Transverse colon (tissue), 4 donors: ENCODE data around the gene LIFR. TPM values are rescaled to one million over a fixed set of nuclear protein-coding genes. Genes with fewer than 3 reads are reported as not detected.

Experiments
- DNase-seq: peaks from one replicate; pipeline ENCODE4 v3.0.0-alpha.2; 2019
- H3K27ac ChIP-seq, 4 donors: fragments of 200-600 bp; sonication (generic); 2 replicates each; pipeline ENCODE4 v1.5.1; 2016 to 2018; ENCODE audit warnings: inconsistent platforms in 4 of 4
- H3K27me3 ChIP-seq: fragments of 200-600 bp; sonication (generic); 2 replicates; pipeline ENCODE4 v1.5.1; 2017; ENCODE audit warnings: inconsistent platforms
- H3K36me3 ChIP-seq, 4 donors: fragments of 200-600 bp; sonication (generic); 2 replicates each; pipeline ENCODE4 v1.5.1; 2017 to 2019; ENCODE audit warnings: inconsistent platforms in 4 of 4
- H3K4me1 ChIP-seq, 4 donors: fragments of 200-600 bp; sonication (generic); 2 replicates each; pipeline ENCODE4 v1.5.1; 2017 to 2020; ENCODE audit warnings: inconsistent platforms in 4 of 4
- H3K4me3 ChIP-seq, 4 donors: fragments of 200-600 bp; sonication (generic); 1 replicate in 1 of 4; 2 replicates in 3 of 4; pipeline versions ENCODE4 v1.5.1 to v1.6.1; 2017 to 2019; ENCODE audit warnings: inconsistent platforms in 4 of 4
- H3K9me3 ChIP-seq, 2 donors: fragments of 200-600 bp; sonication (generic); 2 replicates each; pipeline ENCODE4 v1.5.1; 2017 to 2019; ENCODE audit warnings: inconsistent platforms in 2 of 2
- EP300 ChIP-seq: sonication (generic); formaldehyde crosslinking; IDR thresholded peaks from one replicate; pipeline ENCODE4 v1.6.1; 2017; ENCODE audit warnings: antibody characterized with exemption, low read depth
- POLR2A ChIP-seq: fragments of 450-650 bp; IDR thresholded peaks from one replicate; pipeline ENCODE4 v1.6.1; 2016; ENCODE audit warnings: antibody characterized with exemption, mild to moderate bottlenecking, moderate library complexity
- POLR2AphosphoS5 ChIP-seq, 3 donors: sonication (generic); formaldehyde crosslinking; IDR thresholded peaks; one replicate each; pipeline ENCODE4 v1.6.1; 2016; ENCODE audit warnings: antibody characterized with exemption in 3 of 3
- WGBS, 2 donors: methylation state at CpG; one replicate each; pipeline ENCODE4 v1.1.5; 2018; ENCODE audit warnings: low coverage in 1 of 2; 5-methylcytosine and 5-hydroxymethylcytosine counted together
- in situ Hi-C, 4 donors: fragments of 200-750 bp; cut with MboI; loops; one replicate each; pipeline versions ENCODE4 v1.15.0 to v1.15.1; 2017; ENCODE audit warnings: low sequenced_read_pairs in 3 of 4, low pct_ligation_motif_present in 1 of 4, low pct_unique_long_range_greater_than_20kb in 1 of 4
- intact Hi-C: fragments of 100-400 bp; cut with DNase I; formaldehyde crosslinking; loops from one replicate; pipeline ENCODE4 v1.15.1; 2023; ENCODE audit warnings: low total_unique reads
- total RNA-seq, 4 donors: library from RNA; depleted of rRNA; stranded (reverse); fragments of >200 nt; gene quantifications; one replicate each; pipeline ENCODE4 v1.1.0, GENCODE V29; 2016
- TF ChIP-seq, protein P1 (sequence below), 5 experiments: fragments of 200-600 bp in 3 of 5; fragments of 450-650 bp in 2 of 5; sonication (generic) in 3 of 5; IDR thresholded peaks; 1 replicate in 2 of 5; 2 replicates in 3 of 5; pipeline ENCODE4 v1.5.1; 2016 to 2017; ENCODE audit warnings: antibody characterized with exemption in 5 of 5, inconsistent platforms in 3 of 5, mild to moderate bottlenecking in 2 of 5, moderate library complexity in 1 of 5

Gene LIFR, protein sequence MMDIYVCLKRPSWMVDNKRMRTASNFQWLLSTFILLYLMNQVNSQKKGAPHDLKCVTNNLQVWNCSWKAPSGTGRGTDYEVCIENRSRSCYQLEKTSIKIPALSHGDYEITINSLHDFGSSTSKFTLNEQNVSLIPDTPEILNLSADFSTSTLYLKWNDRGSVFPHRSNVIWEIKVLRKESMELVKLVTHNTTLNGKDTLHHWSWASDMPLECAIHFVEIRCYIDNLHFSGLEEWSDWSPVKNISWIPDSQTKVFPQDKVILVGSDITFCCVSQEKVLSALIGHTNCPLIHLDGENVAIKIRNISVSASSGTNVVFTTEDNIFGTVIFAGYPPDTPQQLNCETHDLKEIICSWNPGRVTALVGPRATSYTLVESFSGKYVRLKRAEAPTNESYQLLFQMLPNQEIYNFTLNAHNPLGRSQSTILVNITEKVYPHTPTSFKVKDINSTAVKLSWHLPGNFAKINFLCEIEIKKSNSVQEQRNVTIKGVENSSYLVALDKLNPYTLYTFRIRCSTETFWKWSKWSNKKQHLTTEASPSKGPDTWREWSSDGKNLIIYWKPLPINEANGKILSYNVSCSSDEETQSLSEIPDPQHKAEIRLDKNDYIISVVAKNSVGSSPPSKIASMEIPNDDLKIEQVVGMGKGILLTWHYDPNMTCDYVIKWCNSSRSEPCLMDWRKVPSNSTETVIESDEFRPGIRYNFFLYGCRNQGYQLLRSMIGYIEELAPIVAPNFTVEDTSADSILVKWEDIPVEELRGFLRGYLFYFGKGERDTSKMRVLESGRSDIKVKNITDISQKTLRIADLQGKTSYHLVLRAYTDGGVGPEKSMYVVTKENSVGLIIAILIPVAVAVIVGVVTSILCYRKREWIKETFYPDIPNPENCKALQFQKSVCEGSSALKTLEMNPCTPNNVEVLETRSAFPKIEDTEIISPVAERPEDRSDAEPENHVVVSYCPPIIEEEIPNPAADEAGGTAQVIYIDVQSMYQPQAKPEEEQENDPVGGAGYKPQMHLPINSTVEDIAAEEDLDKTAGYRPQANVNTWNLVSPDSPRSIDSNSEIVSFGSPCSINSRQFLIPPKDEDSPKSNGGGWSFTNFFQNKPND
- 10 to 100 TPM in 3 of 4 donors, 1 to 10 TPM in 1; 4.9 to 28.1 (median 12.8) TPM for total RNA-seq

DNA sequence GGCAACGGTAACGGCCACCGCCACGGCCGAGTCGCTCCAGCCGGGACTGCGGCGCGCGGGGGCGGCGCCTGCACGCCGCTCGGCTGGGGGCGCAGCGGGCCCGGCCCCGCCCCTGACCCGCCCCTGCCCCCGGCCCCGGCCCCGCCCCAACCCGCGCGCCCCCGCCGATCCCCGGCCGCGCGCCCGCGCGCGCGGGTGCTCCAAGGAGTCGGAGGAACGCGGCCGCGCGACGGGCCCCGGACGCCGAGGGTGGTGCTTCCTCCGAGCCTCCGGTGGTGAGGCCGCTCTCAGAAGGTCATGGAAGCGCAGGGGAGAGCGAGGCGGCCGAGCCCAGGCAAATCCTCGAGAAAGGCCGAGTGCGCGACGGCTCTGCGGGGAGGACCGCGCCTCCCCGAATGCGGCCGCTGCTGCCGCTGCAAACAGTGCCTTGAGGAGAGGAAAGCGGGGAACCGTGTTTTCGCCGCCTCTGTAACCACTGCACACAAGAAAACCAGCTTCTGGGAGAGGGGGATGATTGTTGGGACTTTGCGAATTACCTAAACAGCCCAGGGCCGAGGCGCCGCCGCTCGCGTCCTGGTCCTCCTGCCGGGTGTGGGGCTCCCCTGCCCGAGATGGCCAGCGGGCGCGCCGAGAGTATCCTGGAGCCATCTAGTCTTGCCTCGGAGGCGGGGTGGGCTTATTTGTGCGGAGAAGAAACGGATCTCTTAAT lies at the start of gene LIFR:
Gene LIFR, minus strand, starts transcription at position 48 of the 709 bp plus-strand sequence. CDS start 25,999 bp downstream, outside the sequence.
- TF ChIP-seq POLR2A (peak; percentile 56), POLR2AphosphoS5 (IDR thresholded peaks at IDR 0.05) (peak; percentile 78), EP300 (no peak)
- peak; percentile 51 for DNase-seq
- H3K4me1 ChIP-seq: peaks cover 0 to 13% (median 0%) of the 10 kb centered on the region in 4 donors
- peaks cover 58% of the 10 kb centered on the region for H3K27me3 ChIP-seq
- in situ Hi-C loops: loop anchor here in 1 of 4 donors (25.0 kb wide), 1 partner anchor 256 kb away; no protein-coding TSS in a partner anchor
- no peaks in the 10 kb centered on the region for H3K36me3 ChIP-seq
- H3K4me3 ChIP-seq: peak within 1 kb of the TSS; percentile 63 to 77 (median 72)
- H3K27ac ChIP-seq: peak within 1 kb of the TSS; percentile 83 to 97 (median 92)
- WGBS, 2 donors: 8% methylated on average over 46 of the region's 88 CpGs; no CpG with 5 or more reads in 1 of the 2 donors
- intact Hi-C loops: no loop called here
- H3K9me3 ChIP-seq: no peaks in the 10 kb centered on the region

DNA sequence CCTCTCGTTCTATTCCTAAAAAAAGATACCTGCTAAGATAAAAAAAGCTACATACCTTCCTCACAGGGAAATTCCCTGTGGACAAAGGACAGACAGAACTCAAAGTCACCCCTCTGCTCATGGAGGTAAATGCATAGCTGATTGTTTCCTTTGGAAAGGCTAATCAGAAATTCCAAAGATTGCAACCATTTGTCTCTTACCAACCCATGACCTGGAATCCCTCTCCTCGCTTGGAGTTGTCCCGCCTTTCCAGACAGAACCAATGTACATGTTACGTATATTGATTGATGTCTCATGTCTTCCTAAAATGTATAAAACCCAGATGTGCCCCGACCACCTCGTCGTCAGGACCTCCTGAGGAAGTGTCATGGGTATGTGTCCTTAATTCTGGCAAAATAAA lies 49.2 kb upstream of the LIFR start:
- no peaks in the 10 kb centered on the region for H3K9me3 ChIP-seq
- H3K36me3 ChIP-seq: no peaks in the 10 kb centered on the region
- H3K27ac ChIP-seq: no peak overlapping the region
- H3K27me3 ChIP-seq: no peaks in the 10 kb centered on the region
- no peak overlapping the region for H3K4me3 ChIP-seq
- TF ChIP-seq EP300 (no peak), POLR2A (no peak)
- TF ChIP-seq, protein P1, sequence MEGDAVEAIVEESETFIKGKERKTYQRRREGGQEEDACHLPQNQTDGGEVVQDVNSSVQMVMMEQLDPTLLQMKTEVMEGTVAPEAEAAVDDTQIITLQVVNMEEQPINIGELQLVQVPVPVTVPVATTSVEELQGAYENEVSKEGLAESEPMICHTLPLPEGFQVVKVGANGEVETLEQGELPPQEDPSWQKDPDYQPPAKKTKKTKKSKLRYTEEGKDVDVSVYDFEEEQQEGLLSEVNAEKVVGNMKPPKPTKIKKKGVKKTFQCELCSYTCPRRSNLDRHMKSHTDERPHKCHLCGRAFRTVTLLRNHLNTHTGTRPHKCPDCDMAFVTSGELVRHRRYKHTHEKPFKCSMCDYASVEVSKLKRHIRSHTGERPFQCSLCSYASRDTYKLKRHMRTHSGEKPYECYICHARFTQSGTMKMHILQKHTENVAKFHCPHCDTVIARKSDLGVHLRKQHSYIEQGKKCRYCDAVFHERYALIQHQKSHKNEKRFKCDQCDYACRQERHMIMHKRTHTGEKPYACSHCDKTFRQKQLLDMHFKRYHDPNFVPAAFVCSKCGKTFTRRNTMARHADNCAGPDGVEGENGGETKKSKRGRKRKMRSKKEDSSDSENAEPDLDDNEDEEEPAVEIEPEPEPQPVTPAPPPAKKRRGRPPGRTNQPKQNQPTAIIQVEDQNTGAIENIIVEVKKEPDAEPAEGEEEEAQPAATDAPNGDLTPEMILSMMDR (IDR thresholded peaks at IDR 0.05): no peak
- intact Hi-C loops: no loop called here
- DNase-seq: no peak
- H3K4me1 ChIP-seq: no peaks in the 10 kb centered on the region
- 86% methylated on average over 6 to 7 of the region's 7 CpGs for WGBS, 2 donors
- in situ Hi-C loops: no loop called here

DNA sequence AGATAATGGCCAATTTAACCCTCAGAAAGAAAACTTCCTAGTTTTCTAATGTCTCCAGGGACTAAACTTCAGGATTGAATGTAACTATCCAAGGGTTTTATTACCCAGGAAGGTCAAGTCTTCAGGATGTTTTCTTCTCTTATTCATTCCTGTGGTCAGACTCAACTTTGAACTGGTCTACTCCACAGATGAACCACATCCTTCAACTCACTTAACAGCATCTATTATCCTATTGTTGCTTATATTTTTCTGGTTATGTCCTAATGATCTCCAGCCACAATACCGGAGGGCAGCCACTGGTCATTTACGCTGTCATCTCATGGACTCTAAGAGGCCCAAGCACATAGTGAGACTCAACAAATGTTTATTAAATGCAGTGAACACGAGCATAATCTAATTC lies 47.2 kb upstream of the LIFR start:
- WGBS, 2 donors: 66 to 67% methylated on average over 1 to 3 of the region's 3 CpGs
- TF ChIP-seq POLR2AphosphoS5 (IDR thresholded peaks at IDR 0.05) (no peak), POLR2A (no peak), EP300 (no peak)
- TF ChIP-seq, protein P1 (IDR thresholded peaks at IDR 0.05): no peak
- no peaks in the 10 kb centered on the region for H3K4me1 ChIP-seq
- H3K27me3 ChIP-seq: no peaks in the 10 kb centered on the region
- in situ Hi-C loops: no loop called here
- DNase-seq: no peak
- H3K27ac ChIP-seq: no peak overlapping the region
- H3K4me3 ChIP-seq: no peak overlapping the region
- H3K36me3 ChIP-seq: no peaks in the 10 kb centered on the region
- H3K9me3 ChIP-seq: no peaks in the 10 kb centered on the region
- intact Hi-C loops: no loop called here

DNA sequence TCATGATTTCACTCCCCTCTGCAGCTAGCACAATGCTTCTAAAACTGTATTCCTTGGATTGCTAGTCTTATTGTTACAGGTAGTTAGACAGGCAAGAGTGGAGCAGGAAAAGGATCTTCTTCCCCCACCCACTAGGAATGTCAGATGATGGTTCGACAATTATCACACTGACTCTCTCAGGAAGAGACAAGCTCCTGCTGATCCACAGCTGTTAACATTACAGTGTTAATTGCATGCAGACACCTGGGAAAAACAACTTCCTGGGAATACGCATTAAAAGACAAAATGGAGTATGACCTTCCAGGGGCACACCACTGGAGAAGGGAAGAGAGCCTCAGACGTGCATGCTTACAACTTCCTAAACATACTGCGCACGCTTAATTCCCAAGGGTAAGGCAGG lies 46.2 kb upstream of the LIFR start:
- H3K27me3 ChIP-seq: no peaks in the 10 kb centered on the region

More for the DNA sequence above, 46.2 kb upstream of the LIFR start:
- H3K9me3 ChIP-seq: no peaks in the 10 kb centered on the region
- DNase-seq: no peak
- TF ChIP-seq, protein P1 (IDR thresholded peaks at IDR 0.05): no peak
- TF ChIP-seq POLR2A: no peak
- no peak for TF ChIP-seq POLR2AphosphoS5 (IDR thresholded peaks at IDR 0.05)
- no peak for TF ChIP-seq EP300
- H3K27ac ChIP-seq: no peak overlapping the region
- WGBS, 2 donors: 85 to 89% methylated on average over 2 to 5 of the region's 5 CpGs
- no peaks in the 10 kb centered on the region for H3K4me1 ChIP-seq
- in situ Hi-C loops (no loop called here), intact Hi-C loops (no loop called here)
- H3K36me3 ChIP-seq: no peaks in the 10 kb centered on the region
- H3K4me3 ChIP-seq: no peak overlapping the region
